Medulla oblongata (tissue), 1 donor: Measurements from ENCODE around the gene MUC5AC.
"Not testable (repeated sequence)": the region's sequence is repeated elsewhere in the genome, so short reads cannot be mapped to it uniquely, and the experiment has no call there.

ENCODE experiments used
- DNase-seq: peaks from one replicate; pipeline ENCODE4 v3.0.0-alpha.2; 2015; ENCODE audit errors: extremely low spot score

The MUC5AC gene

DNA sequence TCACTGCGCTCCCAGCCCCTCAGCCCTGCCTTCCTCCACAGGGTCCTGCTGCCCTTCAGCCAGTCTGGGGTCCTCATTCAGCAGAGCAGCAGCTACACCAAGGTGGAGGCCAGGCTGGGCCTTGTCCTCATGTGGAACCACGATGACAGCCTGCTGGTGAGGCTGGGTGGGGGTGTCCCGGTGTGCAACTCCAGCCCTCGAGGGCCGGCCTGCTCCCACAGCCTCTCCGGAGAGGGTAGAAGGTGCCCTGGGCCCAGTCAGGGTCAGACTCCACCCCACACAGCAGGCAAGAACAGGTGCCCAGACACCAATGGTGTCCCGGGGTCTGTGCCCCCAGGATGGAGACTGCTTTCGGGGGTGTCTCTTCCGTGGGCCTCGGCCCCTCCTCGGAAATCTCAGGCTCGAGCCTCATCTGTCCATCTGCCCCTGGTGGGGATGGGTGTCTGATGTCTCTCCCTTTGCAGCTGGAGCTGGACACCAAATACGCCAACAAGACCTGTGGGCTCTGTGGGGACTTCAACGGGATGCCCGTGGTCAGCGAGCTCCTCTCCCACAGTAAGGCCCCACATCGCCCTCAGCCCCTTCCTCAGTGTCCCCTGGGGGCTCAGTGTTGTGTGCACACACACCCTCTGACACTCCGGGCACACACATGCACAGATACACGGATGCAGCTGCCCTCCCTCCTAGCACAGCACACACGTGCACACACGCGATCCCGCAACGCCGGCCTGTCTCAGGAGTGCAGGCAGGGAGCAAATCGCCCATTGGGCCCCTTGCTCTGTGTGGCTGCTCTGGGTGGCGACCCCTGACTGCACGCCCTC, 4.9 kb downstream of the MUC5AC start:
- no peak for DNase-seq

DNA sequence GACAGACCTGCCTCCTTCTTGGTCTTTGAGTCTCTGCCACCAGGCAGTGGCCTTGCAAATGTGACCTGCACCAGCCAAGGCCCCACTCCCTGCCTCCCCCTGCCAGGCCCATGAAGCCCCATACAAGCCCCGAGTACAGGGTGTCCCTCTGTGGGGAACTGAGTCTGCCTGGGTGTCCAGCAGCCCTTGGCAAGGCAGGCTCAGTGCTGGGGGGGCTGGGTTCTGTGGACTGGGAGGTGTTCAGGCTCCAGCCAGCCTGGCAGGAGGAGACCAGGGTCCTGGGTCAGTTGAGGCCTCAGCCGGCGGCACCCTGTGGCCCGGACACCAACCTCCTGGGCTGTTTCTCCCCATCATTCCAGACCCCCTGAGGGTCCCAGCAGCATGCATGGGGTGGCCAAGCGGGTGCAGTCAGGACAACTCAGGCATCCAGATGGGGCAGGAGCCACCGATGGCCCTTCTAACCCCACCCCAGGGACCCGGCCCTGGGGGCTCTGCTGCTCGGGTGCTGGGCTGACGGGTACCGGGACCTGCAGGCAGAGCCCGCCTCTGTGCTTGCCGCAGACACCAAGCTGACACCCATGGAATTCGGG, 5.7 kb downstream of the MUC5AC start:
- no peak for DNase-seq

DNA sequence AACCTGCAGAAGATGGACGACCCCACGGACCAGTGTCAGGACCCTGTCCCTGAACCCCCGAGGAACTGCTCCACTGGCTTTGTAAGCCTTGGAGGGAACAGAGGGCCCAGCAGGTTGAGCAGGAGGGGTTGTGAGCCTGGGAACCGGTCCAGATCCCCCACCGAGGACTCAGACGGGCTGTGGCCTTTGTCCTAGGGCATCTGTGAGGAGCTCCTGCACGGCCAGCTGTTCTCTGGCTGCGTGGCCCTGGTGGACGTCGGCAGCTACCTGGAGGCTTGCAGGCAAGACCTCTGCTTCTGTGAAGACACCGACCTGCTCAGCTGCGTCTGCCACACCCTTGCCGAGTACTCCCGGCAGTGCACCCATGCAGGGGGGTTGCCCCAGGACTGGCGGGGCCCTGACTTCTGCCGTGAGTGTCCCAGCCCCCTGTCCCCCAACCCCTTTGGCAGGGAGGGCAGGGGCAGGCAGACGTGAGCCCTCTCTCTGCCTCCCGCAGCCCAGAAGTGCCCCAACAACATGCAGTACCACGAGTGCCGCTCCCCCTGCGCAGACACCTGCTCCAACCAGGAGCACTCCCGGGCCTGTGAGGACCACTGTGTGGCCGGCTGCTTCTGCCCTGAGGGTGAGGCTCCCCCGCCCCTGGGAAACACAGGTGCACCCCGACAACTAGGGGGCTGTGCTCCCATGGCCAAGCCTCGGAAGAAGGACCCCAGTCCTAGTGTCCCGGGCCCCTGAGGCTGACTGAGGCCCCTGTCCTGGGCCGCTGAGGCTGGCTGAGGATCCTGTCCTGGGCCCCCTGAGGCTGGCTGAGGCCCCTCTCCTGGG, 6.4 kb downstream of the MUC5AC start:
- DNase-seq: no peak

DNA sequence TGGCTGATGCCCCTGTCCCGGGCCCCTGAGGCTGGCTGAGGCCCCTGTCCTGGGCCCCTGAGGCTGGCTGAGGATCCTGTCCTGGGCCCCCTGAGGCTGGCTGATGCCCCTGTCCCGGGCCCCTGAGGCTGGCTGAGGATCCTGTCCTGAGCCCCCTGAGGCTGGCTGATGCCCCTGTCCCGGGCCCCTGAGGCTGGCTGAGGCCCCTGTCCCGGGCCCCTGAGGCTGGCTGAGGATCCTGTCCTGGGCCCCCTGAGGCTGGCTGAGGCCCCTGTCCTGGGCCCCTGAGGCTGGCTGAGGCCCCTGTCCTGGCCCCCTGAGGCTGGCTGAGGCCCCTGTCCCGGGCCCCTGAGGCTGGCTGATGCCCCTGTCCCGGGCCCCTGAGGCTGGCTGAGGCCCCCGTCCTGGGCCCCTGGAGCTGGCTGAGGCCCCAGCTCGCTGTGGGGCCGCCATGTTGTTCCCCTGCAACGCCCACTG, 7.1 kb downstream of the MUC5AC start:
- not testable (repeated sequence) for DNase-seq

DNA sequence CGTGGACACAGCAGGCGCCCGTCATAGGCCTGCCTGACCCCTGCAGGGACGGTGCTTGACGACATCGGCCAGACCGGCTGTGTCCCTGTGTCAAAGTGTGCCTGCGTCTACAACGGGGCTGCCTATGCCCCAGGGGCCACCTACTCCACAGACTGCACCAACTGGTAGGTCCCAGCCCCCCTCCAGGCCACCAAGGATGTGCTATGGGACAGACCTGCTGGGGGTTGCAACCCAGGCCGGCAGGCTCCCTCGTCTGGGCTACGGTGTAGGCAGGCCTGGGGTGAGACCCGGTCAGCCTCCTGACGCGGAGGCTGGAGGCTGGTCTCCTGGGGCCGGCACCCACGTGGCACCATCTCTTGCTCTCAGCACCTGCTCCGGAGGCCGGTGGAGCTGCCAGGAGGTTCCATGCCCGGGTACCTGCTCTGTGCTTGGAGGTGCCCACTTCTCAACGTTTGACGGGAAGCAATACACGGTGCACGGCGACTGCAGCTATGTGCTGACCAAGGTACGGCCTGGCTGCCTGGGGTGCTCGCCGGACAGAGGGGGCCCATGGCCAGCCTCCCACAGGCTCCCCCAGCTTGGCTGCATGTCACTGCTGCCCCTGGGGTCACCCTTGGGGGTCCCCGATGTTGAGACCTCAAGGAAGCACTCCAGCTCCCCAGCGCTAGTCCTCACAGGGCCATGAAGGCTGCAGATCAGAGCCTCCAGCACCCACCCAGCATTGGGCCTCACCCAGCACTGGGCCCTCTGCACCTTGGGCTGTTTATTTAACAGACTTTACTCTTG, 7.7 kb downstream of the MUC5AC start:
- DNase-seq: no peak

DNA sequence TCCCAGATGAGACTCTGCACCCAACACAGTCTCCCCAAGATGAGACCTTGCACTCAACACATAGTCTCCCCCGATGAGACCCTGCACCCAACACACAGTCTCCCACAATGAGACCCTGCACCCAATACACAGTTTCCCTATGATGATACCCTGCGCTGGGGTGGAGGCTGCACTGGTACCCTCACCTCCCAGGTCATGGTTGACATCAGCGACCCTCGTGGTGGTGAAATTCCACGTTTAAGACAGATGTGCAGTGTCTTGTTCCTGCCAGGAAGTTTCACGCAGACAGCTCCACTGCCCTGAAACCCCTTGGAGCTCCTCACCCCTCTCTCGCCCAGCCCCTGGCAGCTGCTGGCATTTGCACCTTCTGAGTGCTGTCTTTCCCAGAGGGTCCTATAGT, 9.5 kb downstream of the MUC5AC start:
- DNase-seq: no peak

DNA sequence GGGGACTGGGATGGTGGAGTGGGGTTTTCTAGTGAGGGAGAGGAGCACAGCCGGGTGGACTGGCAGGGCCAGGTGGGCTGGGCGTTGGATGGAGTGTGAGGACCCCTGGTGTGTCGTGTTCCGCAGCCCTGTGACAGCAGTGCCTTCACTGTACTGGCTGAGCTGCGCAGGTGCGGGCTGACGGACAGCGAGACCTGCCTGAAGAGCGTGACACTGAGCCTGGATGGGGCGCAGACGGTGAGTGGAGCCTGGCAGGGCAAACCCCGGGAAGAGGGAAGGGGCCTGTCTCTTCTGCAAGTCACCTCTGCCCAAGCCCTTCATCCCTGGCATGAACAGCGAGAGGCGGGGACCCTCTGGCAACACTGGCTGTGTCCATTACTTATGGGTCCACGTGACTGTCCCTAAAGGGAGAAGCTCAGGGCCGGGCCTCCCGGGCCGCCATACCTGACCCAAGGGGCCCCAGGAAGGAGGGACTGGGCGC, 10.0 kb downstream of the MUC5AC start:
- DNase-seq: no peak

DNA sequence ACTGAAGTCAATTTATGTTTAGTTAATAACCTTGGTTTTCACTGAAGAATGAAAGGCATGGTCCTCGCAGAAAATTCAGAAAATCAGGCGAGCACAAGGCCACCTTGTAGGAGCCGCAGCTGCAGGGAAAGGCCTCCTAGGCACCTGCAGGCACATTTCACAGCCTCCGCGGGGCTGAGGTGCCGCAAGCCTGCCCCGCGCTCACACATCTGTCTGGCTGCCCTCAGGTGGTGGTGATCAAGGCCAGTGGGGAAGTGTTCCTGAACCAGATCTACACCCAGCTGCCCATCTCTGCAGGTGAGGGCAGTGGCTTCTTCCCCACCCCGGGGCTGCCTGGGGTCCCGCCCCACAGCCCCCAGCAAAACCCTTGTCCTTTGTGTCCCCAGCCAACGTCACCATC, 10.5 kb downstream of the MUC5AC start:
- DNase-seq: no peak

DNA sequence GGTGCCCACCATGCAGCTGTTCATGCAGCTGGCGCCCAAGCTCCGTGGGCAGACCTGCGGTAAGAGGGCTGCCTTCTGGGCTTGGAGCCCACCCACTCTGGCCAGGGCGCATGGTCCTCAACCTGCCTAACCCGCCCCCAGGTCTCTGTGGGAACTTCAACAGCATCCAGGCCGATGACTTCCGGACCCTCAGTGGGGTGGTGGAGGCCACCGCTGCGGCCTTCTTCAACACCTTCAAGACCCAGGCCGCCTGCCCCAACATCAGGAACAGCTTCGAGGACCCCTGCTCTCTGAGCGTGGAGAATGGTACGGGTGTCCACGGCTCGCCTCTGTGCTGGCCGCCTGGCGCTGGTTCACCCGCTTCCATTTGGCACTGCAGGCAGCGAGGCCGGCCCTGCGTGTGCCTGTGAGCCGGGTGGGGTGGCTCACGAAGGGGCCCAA, 11.0 kb downstream of the MUC5AC start:
- no peak for DNase-seq

DNA sequence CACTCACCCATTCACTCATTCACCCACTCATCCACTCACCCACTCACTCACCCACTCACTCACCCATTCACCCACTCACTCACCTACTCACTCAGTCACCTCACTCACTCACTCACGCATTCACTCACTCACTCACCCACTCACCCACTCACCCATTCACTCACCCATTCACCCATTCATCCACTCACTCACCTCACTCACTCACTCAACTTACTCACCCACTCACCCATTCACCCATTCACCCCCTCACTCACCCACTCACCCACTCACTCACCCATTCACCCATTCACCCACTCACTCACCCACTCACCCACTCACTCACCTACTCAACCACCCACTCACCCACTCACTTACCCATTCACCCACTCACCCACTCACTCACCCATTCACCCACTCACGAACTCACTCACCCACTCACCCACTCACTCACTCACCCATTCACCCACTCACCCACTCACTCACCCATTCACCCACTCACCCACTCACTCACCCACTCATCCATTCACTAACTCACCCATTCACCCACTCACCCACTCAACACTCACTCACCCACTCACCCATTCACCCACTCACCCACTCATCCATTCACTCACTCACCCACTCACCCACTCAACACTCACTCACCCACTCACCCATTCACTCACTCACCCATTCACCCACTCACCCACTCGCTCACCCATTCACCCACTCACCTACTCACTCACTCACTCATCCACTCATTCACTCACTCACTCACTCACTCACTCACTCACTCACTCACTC, 13.7 kb downstream of the MUC5AC start:
- DNase-seq: no peak

DNA sequence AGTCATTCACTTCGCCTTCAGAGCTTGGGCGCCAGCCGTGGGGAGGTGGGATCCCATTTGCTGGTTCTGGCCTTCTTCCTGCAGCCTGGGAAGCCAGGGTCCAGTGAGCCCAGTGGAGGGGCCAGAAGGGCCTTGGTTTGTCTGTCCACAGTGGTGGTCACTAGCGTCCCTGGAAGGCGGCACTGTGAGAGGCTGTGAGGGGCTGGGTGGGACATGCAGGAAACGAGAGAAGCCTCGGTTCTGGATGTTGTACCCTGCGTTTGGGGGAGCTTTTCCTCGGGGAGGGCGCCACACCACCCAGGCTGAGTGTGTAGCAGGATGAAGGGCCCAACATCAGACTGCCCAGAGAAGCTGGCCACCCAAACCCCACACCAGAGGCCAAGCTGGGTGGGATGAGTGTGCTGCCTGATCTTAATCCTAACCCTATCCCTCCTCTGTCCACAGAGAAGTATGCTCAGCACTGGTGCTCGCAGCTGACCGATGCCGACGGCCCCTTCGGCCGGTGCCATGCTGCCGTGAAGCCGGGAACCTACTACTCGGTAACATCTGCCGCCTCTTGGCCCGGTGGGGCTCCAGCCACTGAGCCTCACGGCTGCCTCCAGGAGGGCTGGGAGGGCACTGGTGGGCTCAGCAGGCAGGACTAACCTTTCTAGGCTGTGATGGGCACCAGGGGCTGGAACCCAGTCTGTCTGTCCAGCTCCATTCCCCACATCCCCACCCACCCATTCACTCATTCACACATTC, 14.4 kb downstream of the MUC5AC start:
- no peak for DNase-seq

DNA sequence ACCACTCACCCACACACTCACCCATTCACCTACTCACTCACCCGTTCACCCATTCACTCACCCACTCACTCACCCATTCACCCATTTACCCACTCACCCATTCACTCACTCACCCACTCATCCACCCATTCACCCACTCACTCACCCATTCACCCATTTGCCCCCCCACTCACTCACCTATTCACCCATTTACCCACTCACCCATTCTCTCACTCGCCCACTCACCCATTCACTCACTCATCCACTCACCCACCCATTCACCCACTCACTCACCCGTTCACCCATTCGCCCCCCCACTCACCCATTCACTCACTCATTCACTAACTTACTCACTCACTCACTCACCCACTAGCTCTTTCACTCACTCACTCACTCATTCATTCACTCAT, 15.0 kb downstream of the MUC5AC start:
- DNase-seq: no peak

DNA sequence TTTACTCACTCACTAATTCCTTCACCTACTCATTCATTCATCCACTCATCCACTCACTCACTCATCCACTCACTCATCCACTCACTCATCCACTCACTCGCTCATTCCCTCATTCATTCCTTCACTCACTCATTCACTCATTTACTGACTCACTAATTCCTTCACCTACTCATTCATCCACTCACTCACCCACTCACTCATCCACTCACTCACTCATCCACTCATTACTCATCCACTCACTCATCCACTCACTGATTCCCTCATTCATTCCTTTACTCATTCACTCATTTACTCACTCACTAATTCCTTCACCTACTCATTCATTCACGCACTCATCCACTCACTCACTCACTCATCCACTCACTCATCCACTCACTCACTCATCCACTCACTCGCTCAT, 15.6 kb downstream of the MUC5AC start:
- not testable (repeated sequence) for DNase-seq

DNA sequence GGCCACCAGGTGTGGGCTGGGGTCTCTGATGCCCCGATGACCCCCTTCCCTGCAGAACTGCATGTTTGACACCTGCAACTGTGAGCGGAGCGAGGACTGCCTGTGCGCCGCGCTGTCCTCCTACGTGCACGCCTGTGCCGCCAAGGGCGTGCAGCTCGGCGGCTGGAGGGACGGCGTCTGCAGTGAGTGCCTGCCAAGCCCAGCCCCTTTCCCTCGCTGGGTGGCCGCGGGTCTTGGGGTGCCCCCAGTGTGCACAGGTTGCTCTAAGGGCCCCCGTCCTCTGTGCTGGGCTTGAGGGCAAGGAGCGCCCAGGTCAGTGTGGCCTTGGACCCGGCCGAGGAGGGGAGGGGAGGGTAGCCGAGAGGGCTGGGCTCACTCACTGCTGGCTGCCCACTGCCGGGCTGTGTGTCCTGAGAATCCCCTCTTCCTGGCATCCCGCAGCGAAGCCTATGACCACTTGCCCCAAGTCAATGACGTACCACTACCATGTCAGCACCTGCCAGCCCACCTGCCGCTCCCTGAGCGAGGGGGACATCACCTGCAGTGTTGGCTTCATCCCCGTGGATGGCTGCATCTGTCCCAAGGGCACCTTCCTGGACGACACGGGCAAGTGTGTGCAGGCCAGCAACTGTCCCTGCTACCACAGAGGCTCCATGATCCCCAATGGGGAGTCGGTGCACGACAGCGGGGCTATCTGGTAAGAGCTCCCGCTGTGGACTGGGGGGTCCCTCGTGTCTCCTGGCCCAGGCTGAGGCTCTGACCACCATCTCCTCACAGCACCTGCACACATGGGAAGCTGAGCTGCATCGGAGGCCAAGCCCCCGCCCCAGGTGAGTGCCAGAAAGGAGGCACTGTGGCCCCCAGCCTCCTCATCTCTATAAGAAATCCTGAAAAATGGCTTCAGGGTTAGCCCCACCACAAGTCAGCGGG, 17.0 kb downstream of the MUC5AC start:
- no peak for DNase-seq

DNA sequence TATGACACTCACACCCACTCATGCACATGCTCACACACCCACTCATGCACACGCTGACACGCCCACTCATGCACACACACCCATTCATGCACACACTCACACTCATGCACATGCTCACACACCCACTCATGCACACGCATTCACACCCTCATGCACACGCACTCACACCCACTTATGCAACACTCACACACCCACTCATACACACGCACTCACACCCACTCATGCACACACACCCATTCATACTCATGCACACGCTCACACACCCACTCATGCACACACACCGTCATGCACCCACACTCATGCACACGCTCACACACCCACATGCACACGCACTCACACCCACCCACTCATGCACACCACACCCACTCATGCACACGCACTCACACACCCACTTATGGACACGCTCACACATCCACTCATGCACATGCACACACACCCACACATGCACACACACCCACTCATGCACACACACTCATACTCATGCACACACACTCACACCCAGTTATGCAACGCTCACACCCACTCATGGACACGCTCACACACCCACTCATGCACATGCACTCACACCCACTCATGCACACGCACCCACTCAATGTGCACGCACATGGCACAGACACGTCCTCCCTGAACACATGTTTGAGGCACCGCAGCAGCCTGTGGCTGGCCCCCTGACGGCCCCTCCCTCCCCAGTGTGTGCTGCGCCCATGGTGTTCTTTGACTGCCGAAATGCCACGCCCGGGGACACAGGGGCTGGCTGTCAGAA, 17.9 kb downstream of the MUC5AC start:
- no peak for DNase-seq

DNA sequence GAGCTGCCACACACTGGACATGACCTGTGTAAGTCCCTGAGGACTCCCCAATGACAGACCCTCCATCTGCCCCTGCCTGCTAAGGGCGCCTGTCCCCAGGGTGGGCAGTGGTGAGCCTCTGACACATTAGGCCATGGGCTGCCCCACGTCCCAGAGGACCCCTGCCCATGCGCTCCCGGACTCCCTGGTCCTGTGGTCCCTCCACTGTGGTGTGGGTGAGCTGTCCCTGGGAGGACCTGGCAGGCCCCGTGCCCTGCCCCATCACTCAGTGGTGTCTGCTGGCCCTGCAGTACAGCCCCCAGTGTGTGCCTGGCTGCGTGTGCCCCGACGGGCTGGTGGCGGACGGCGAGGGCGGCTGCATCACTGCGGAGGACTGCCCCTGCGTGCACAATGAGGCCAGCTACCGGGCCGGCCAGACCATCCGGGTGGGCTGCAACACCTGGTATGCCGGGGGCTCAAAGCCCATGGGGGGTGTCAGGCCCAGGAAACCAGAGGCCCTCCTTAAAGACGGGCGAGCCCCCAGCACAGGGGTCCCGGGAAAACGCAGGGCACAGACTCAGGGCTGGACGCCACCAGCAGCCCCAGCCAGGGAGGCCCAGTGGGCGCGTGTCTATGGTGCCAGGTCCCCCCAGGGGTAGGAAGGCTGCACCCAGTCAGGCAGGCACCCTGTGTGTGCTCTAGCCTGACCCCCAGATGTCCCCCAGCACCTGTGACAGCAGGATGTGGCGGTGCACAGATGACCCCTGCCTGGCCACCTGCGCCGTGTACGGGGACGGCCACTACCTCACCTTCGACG, 18.7 kb downstream of the MUC5AC start:
- DNase-seq: no peak

DNA sequence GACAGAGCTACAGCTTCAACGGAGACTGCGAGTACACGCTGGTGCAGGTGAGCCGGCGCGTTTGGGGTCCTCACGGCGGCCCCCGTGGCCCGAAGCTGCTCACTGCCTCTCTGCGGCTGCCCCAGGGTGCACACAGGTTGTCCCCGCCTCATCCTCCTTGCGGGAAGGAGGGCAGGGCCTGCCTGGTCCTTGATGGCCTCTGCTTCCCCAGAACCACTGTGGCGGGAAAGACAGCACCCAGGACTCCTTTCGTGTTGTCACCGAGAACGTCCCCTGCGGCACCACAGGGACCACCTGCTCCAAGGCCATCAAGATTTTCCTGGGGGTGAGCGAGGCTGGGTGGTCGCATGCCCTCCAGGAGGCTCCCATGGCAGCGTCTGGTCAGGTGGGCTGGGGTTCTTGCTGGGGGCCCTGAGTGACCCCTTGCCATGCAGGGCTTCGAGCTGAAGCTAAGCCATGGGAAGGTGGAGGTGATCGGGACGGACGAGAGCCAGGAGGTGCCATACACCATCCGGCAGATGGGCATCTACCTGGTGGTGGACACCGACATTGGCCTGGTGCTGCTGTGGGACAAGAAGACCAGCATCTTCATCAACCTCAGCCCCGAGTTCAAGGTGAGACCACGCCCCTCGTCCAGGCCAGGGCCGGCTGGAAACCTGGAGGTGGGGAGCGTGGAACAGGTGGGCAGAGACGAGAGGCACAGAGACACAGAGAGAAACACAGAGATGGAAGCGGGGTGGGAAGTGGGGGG, 19.4 kb downstream of the MUC5AC start:
- no peak for DNase-seq
